NCI-H446 treated with DMSO at 0.1 percent for 48 hours (cell line): ENCODE data around the gene SURF1.
A peak's percentile ranks its signal among the peaks of the same experiment; 100 is the strongest.
"Not testable (repeated sequence)": the region's sequence is repeated elsewhere in the genome, so short reads cannot be mapped to it uniquely, and the experiment has no call there.

Experiments
- DNase-seq: peaks from one replicate; lab custom pipeline; 2025; lab: John Stamatoyannopoulos, UW

SURF1 gene

GRCh38 chr9:133356391-133357091 is at the start of gene SURF1, which contains the start of gene SURF2:
Gene SURF1 (minus strand): TSS chr9:133356487. CDS start chr9:133356453, 34 bp downstream.
Gene SURF2 (plus strand): TSS chr9:133356550. CDS start chr9:133356593, 43 bp downstream.
- DNase-seq: no peak

- no peak for DNase-seq
Observed at GRCh38 chr9:133405508-133406438, 49.5 kb upstream of the SURF1 start.

- no peak for DNase-seq
Observed at GRCh38 chr9:133404454-133405002, 48.2 kb upstream of the SURF1 start.

- DNase-seq: no peak
Observed at GRCh38 chr9:133403766-133404453, 47.6 kb upstream of the SURF1 start.

- DNase-seq: no peak
Observed at GRCh38 chr9:133402689-133403088, 46.4 kb upstream of the SURF1 start.

- DNase-seq: no peak
Observed at GRCh38 chr9:133401588-133401987, 45.3 kb upstream of the SURF1 start.

- no peak for DNase-seq
Observed at GRCh38 chr9:133400292-133400691, 44.0 kb upstream of the SURF1 start.

GRCh38 chr9:133397895-133398294 is 41.6 kb upstream of the SURF1 start:
- DNase-seq: no peak

GRCh38 chr9:133397370-133397769 is 41.1 kb upstream of the SURF1 start:
- DNase-seq: no peak

- DNase-seq: no peak
Observed at GRCh38 chr9:133396952-133397351, 40.7 kb upstream of the SURF1 start.

GRCh38 chr9:133394687-133395271 is 38.5 kb upstream of the SURF1 start:
- no peak for DNase-seq

- no peak for DNase-seq
Observed at GRCh38 chr9:133393399-133393798, 37.1 kb upstream of the SURF1 start.

GRCh38 chr9:133392308-133392707 is 36.0 kb upstream of the SURF1 start:
- not testable (repeated sequence) for DNase-seq

GRCh38 chr9:133391449-133391848 is 35.2 kb upstream of the SURF1 start:
- DNase-seq: not testable (repeated sequence)

GRCh38 chr9:133390713-133391112 is 34.4 kb upstream of the SURF1 start:
- no peak for DNase-seq

- DNase-seq: no peak
Observed at GRCh38 chr9:133389562-133389961, 33.3 kb upstream of the SURF1 start.

- no peak for DNase-seq
Observed at GRCh38 chr9:133389025-133389557, 32.8 kb upstream of the SURF1 start.

- DNase-seq: no peak
Observed at GRCh38 chr9:133387680-133388079, 31.4 kb upstream of the SURF1 start.

GRCh38 chr9:133386338-133386737 is 30.1 kb upstream of the SURF1 start:
- no peak for DNase-seq

- no peak for DNase-seq
Observed at GRCh38 chr9:133385452-133385851, 29.2 kb upstream of the SURF1 start.

GRCh38 chr9:133384736-133385321 is 28.5 kb upstream of the SURF1 start:
- DNase-seq: peak; percentile 39
